HL-60 (cell line): ENCODE data around the gene ATG101.
A peak's percentile ranks its signal among the peaks of the same experiment; 100 is the strongest.

Experiments
- DNase-seq, 2 experiments: peaks; one replicate each; pipeline ENCODE4 v3.0.0-alpha.2; 2010 to 2020; ENCODE audit warnings: low read depth in 1 of 2, low spot score in 1 of 2
- H3K27ac ChIP-seq: fragments of 250-450 bp; sonication (Bioruptor Pico); replicated peaks from 2 replicates; pipeline ENCODE4 v1.5.1; 2020; ENCODE audit warnings: mild to moderate bottlenecking, moderate library complexity
- H3K27me3 ChIP-seq: fragments of 250-450 bp; sonication (Bioruptor Pico); 2 replicates; pipeline ENCODE4 v1.5.1; 2021; ENCODE audit warnings: mild to moderate bottlenecking, moderate library complexity; ENCODE audit not compliant: insufficient read depth, poor library complexity, severe bottlenecking
- H3K4me3 ChIP-seq: replicated peaks from 2 replicates; pipeline ENCODE4 v1.5.1; 2011; ENCODE audit warnings: mild to moderate bottlenecking, control low read depth, low read length; ENCODE audit not compliant: insufficient read depth
- CTCF ChIP-seq: IDR thresholded peaks from one replicate; pipeline ENCODE4 v1.5.1; 2011; ENCODE audit warnings: low read length, control low read depth, inconsistent platforms; ENCODE audit not compliant: insufficient read depth
- GABPA ChIP-seq: IDR thresholded peaks from 2 replicates; pipeline ENCODE4 v1.6.1; 2012; ENCODE audit warnings: low read depth
- POLR2AphosphoS5 ChIP-seq: IDR thresholded peaks from 2 replicates; pipeline ENCODE4 v1.6.1; 2012; ENCODE audit warnings: low read depth
- SPI1 ChIP-seq: IDR thresholded peaks from 2 replicates; pipeline ENCODE4 v1.6.1; 2012; ENCODE audit warnings: low read depth, mild to moderate bottlenecking, borderline replicate concordance
- TF ChIP-seq, protein P1 (sequence below): IDR thresholded peaks from 2 replicates; pipeline ENCODE4 v1.6.1; 2012; ENCODE audit warnings: low read depth; ENCODE audit not compliant: insufficient replicate concordance

Gene ATG101

GRCh38 chr12:52038447-52038846 is 31.3 kb upstream of the ATG101 start:
- H3K4me3 ChIP-seq, result no peak overlapping the region
- no peak for DNase-seq
- H3K27ac ChIP-seq, result no peak overlapping the region
- H3K27me3 ChIP-seq, result peaks cover 3% of the 10 kb centered on the region
- TF ChIP-seq, protein P1, sequence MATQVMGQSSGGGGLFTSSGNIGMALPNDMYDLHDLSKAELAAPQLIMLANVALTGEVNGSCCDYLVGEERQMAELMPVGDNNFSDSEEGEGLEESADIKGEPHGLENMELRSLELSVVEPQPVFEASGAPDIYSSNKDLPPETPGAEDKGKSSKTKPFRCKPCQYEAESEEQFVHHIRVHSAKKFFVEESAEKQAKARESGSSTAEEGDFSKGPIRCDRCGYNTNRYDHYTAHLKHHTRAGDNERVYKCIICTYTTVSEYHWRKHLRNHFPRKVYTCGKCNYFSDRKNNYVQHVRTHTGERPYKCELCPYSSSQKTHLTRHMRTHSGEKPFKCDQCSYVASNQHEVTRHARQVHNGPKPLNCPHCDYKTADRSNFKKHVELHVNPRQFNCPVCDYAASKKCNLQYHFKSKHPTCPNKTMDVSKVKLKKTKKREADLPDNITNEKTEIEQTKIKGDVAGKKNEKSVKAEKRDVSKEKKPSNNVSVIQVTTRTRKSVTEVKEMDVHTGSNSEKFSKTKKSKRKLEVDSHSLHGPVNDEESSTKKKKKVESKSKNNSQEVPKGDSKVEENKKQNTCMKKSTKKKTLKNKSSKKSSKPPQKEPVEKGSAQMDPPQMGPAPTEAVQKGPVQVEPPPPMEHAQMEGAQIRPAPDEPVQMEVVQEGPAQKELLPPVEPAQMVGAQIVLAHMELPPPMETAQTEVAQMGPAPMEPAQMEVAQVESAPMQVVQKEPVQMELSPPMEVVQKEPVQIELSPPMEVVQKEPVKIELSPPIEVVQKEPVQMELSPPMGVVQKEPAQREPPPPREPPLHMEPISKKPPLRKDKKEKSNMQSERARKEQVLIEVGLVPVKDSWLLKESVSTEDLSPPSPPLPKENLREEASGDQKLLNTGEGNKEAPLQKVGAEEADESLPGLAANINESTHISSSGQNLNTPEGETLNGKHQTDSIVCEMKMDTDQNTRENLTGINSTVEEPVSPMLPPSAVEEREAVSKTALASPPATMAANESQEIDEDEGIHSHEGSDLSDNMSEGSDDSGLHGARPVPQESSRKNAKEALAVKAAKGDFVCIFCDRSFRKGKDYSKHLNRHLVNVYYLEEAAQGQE, result no peak
- TF ChIP-seq POLR2AphosphoS5 (no peak), GABPA (no peak), SPI1 (no peak), CTCF (no peak)

DNA sequence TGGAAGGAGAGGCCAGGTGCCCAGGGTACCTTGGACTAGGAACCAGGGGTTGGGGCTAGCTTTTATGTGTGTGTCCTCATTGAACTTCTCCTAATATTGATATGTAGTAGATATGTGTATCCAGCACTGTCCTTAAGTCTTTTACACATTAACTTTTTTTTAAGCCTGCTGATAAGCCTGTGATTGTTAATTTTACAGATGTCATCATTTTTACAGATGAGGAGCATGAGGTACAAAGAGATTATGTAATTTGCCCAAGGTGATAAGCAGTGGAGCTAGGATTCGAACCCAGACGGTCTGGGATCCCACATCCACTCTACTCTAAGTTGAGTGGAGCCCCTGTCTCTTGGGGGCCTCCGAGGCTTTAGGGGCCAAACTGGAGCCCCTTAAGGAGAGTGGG is 28.7 kb upstream of the ATG101 start:
- DNase-seq, result no peak
- no peak overlapping the region for H3K27ac ChIP-seq
- TF ChIP-seq POLR2AphosphoS5, result no peak
- TF ChIP-seq CTCF, result no peak
- TF ChIP-seq SPI1, result no peak
- TF ChIP-seq, protein P1, result no peak
- TF ChIP-seq GABPA, result no peak
- H3K4me3 ChIP-seq, result no peak overlapping the region
- peaks cover 3% of the 10 kb centered on the region for H3K27me3 ChIP-seq

- TF ChIP-seq, protein P1, result peak; percentile 88
- TF ChIP-seq CTCF, result no peak
These were observed 28.1 kb upstream of the ATG101 start for GRCh38 chr12:52041695-52042123.

More at GRCh38 chr12:52041695-52042123, 28.1 kb upstream of the ATG101 start:
- Histone ChIP-seq H3K27ac (no peak overlapping the region), H3K4me3 (no peak overlapping the region), H3K27me3 (peaks cover 3% of the 10 kb centered on the region)
- DNase-seq, result no peak
